ENCODE results near the gene EDIL3. TPM values are rescaled to one million over a fixed set of nuclear protein-coding genes. Genes with fewer than 3 reads are reported as not detected.

The EDIL3 gene
- total and polyA plus RNA-seq, 2 experiments from 2014 or later = 18.2 to 42.4 TPM

DNA sequence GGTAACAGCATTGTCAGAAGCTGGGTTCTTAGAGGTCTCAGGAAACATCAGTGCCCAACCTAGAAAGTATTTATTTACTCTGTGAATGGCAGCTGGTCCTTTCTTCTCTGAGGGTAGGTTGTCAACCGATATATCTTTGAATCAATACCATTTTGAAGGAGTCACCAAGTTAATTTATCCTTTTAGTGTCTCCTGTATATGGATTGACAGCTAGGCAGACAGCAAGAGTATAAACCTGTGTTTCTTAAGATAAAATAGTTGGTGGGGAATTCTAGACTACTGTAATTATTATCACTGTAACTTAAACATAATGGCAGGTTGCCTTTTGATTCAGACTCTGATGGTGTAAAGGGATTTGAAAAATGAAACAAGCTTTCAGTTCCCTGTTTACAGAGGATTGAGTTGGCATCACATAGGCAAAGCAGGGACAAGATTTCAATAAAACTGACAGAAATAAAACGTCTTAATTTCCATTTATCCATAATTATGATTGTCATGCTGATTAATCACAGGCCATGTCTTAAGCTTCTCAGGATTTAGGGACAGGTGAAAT is 473.2 kb downstream of the EDIL3 start:
- H3K27ac ChIP-seq = no peak overlapping the region
- H3K36me3 ChIP-seq (replicated peaks; ENCODE audit: insufficient read depth, low read depth) = no peaks in the 10 kb centered on the region
- TF ChIP-seq EZH2phosphoT487 (IDR thresholded peaks at IDR 0.05; ENCODE audit: low read depth, severe bottlenecking, unreplicated experiment) = no peak
- no peak for TF ChIP-seq EZH2 (IDR thresholded peaks at IDR 0.05; ENCODE audit: borderline replicate concordance)
- WGBS (ENCODE audit: low lambda C conversion rate, missing lambda C conversion rate) = 87% methylated on average over 2 of the region's 2 CpGs
- no peak overlapping the region for H2AFZ ChIP-seq
- no peaks in the 10 kb centered on the region for H3K9me3 ChIP-seq (ENCODE audit: low read depth)
- no peaks in the 10 kb centered on the region for H3K9me2 ChIP-seq (replicated peaks; ENCODE audit: insufficient read depth)
- H3K27me3 ChIP-seq = no peaks in the 10 kb centered on the region
- no peak overlapping the region for H3K4me3 ChIP-seq
- H3K4me1 ChIP-seq (ENCODE audit: insufficient read depth) = no peaks in the 10 kb centered on the region
- no peak overlapping the region for H3K4me2 ChIP-seq
- no peaks in the 10 kb centered on the region for H3K79me2 ChIP-seq
- no peak for DNase-seq (ENCODE audit: low spot score)
- no peaks in the 10 kb centered on the region for H4K20me1 ChIP-seq (ENCODE audit: insufficient read depth, poor library complexity, severe bottlenecking)

DNA sequence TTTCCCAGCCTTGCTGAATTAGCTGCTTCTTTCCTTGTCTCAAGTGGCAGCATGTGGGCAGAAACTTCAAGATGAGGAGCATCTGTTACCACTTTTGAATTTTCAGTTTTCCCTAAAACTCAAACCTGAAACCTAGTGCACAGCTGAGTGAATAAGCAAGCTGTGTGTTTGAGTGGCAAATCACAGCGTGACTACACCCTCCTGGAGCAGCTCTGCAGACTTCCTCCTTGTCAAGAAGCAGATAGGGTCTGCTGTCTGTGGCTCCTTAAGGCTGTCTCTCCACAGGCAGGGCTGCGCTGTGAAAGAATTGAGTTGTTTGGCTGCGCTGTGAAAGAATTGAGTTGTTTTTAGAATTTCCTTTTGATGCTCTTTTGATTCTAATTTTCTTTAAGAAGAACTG is 484.4 kb downstream of the EDIL3 start:
- H4K20me1 ChIP-seq (ENCODE audit: insufficient read depth, poor library complexity, severe bottlenecking) = no peaks in the 10 kb centered on the region
- no peak overlapping the region for H2AFZ ChIP-seq
- no peak overlapping the region for H3K4me2 ChIP-seq
- H3K9me2 ChIP-seq (replicated peaks; ENCODE audit: insufficient read depth) = no peaks in the 10 kb centered on the region
- TF ChIP-seq, protein P1, sequence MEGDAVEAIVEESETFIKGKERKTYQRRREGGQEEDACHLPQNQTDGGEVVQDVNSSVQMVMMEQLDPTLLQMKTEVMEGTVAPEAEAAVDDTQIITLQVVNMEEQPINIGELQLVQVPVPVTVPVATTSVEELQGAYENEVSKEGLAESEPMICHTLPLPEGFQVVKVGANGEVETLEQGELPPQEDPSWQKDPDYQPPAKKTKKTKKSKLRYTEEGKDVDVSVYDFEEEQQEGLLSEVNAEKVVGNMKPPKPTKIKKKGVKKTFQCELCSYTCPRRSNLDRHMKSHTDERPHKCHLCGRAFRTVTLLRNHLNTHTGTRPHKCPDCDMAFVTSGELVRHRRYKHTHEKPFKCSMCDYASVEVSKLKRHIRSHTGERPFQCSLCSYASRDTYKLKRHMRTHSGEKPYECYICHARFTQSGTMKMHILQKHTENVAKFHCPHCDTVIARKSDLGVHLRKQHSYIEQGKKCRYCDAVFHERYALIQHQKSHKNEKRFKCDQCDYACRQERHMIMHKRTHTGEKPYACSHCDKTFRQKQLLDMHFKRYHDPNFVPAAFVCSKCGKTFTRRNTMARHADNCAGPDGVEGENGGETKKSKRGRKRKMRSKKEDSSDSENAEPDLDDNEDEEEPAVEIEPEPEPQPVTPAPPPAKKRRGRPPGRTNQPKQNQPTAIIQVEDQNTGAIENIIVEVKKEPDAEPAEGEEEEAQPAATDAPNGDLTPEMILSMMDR (IDR thresholded peaks at IDR 0.05; ENCODE audit: poor library complexity) = no peak
- TF ChIP-seq EZH2phosphoT487 (IDR thresholded peaks at IDR 0.05; ENCODE audit: low read depth, severe bottlenecking, unreplicated experiment) = no peak
- TF ChIP-seq EZH2 (IDR thresholded peaks at IDR 0.05; ENCODE audit: borderline replicate concordance) = no peak
- no peaks in the 10 kb centered on the region for H3K4me1 ChIP-seq (ENCODE audit: insufficient read depth)
- 49% methylated on average over 3 of the region's 3 CpGs for WGBS (ENCODE audit: low lambda C conversion rate, missing lambda C conversion rate)
- H3K79me2 ChIP-seq = no peaks in the 10 kb centered on the region
- no peaks in the 10 kb centered on the region for H3K9me3 ChIP-seq (ENCODE audit: low read depth)
- DNase-seq (ENCODE audit: low spot score) = no peak
- H3K27me3 ChIP-seq = no peaks in the 10 kb centered on the region
- no peak overlapping the region for H3K4me3 ChIP-seq
- no peaks in the 10 kb centered on the region for H3K36me3 ChIP-seq (replicated peaks; ENCODE audit: insufficient read depth, low read depth)
- H3K27ac ChIP-seq = no peak overlapping the region

DNA sequence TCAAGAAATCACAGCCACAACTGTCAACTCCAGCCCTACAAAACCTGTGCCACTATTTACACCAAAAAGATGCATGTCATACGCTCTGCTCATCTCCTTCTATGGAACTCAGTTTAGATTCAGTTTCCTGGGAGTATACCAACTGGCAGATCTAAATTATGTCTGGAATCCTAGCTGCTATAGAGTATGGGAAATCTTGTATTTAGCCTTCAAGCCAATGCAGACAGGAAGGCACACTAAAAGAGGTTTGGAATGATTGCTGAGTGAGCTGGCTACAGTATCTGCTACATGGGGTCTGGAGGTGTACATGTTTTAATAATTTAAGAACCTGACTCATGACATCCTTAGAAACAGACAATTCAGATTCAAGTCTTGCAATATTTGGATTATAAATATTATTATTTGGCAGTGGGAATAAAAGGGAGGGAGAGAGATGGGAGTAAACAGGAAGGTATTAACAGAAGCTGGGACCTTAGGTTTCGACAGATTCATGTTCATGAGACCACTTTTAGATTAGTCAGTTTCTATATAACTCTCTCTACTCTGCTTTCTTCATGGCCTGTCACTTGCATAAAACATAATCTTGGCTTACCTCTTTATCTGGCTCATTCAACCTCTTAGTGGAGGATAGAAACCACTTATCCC is 485.2 kb downstream of the EDIL3 start:
- H3K4me1 ChIP-seq (ENCODE audit: insufficient read depth) = no peaks in the 10 kb centered on the region
- H3K79me2 ChIP-seq = no peaks in the 10 kb centered on the region
- no peaks in the 10 kb centered on the region for H3K27me3 ChIP-seq
- no peak overlapping the region for H3K27ac ChIP-seq
- H3K4me3 ChIP-seq = no peak overlapping the region
- no peak for DNase-seq (ENCODE audit: low spot score)
- no peaks in the 10 kb centered on the region for H4K20me1 ChIP-seq (ENCODE audit: insufficient read depth, poor library complexity, severe bottlenecking)
- H2AFZ ChIP-seq = no peak overlapping the region
- H3K36me3 ChIP-seq (replicated peaks; ENCODE audit: insufficient read depth, low read depth) = no peaks in the 10 kb centered on the region
- H3K9me2 ChIP-seq (replicated peaks; ENCODE audit: insufficient read depth) = no peaks in the 10 kb centered on the region
- TF ChIP-seq EZH2phosphoT487 (IDR thresholded peaks at IDR 0.05; ENCODE audit: low read depth, severe bottlenecking, unreplicated experiment) = no peak
- 92% methylated on average over 2 of the region's 2 CpGs for WGBS (ENCODE audit: low lambda C conversion rate, missing lambda C conversion rate)
- no peaks in the 10 kb centered on the region for H3K9me3 ChIP-seq (ENCODE audit: low read depth)
- no peak overlapping the region for H3K4me2 ChIP-seq

DNA sequence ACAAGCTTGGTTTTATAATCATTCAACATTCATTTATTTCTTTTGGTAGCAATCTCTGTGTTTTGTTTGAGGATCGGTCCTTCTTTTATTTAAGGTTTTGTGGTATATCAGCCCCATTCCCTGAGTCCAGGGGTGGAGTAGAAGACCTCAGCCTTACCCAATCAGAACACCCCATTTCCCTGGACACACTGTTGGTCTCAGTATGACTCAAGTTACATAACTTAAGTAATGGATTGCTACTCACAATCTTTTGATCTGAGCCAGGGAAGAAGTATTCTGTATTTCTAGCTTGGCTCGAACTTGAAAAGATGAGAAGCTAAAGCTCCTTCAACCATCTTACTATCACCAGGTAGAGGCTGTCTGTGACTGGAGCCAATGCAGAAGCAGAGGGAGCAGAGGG is 488.8 kb downstream of the EDIL3 start:
- TF ChIP-seq EZH2 (IDR thresholded peaks at IDR 0.05; ENCODE audit: borderline replicate concordance) (no peak), EZH2phosphoT487 (IDR thresholded peaks at IDR 0.05; ENCODE audit: low read depth, severe bottlenecking, unreplicated experiment) (no peak)
- TF ChIP-seq, protein P1 (IDR thresholded peaks at IDR 0.05; ENCODE audit: poor library complexity) = no peak
- DNase-seq (ENCODE audit: low spot score) = no peak
- WGBS (ENCODE audit: low lambda C conversion rate, missing lambda C conversion rate) = 78% methylated on average over 2 of the region's 2 CpGs
- Histone ChIP-seq H3K36me3 (replicated peaks; ENCODE audit: insufficient read depth, low read depth) (no peaks in the 10 kb centered on the region), H2AFZ (no peak overlapping the region), H3K4me3 (no peak overlapping the region), H3K4me2 (no peak overlapping the region), H3K9me3 (ENCODE audit: low read depth) (no peaks in the 10 kb centered on the region), H3K79me2 (no peaks in the 10 kb centered on the region), H3K4me1 (ENCODE audit: insufficient read depth) (no peaks in the 10 kb centered on the region), H3K27me3 (no peaks in the 10 kb centered on the region), H3K9me2 (replicated peaks; ENCODE audit: insufficient read depth) (no peaks in the 10 kb centered on the region), H4K20me1 (ENCODE audit: insufficient read depth, poor library complexity, severe bottlenecking) (no peaks in the 10 kb centered on the region), H3K27ac (no peak overlapping the region)

Data from hepatocyte (in vitro differentiated cells).